Measurements from ENCODE around the gene ADARB2. TPM values are rescaled to one million over a fixed set of nuclear protein-coding genes. Genes with fewer than 3 reads are reported as not detected.
"Not testable (repeated sequence)": the region's sequence is repeated elsewhere in the genome, so short reads cannot be mapped to it uniquely, and the experiment has no call there.

ADARB2 gene
- total and polyA plus RNA-seq, 4 donors = 0.22 to 1.3 (median 0.55) TPM

GRCh38 chr10:1625079-1625478 lies 112.2 kb downstream of the ADARB2 start:
- H3K27me3 ChIP-seq (ENCODE audit: control insufficient read depth in 3 of 3, insufficient read depth in 3 of 3, low read length in 2 of 3) = no peaks in the 10 kb centered on the region
- WGBS, 2 donors = 86 to 90% methylated on average over 9 of the region's 9 CpGs
- ATAC-seq (ENCODE audit: insufficient read depth, low FRiP score) = no peak

GRCh38 chr10:1624240-1624639 lies 113.1 kb downstream of the ADARB2 start:
- Histone ChIP-seq H3K9me3 (ENCODE audit: control insufficient read depth in 4 of 4, insufficient read depth in 3 of 4, low read length in 3 of 4) (peaks cover 0 to 4% (median 0%) of the 10 kb centered on the region in 4 donors), H3K4me3 (no peak overlapping the region), H3K9ac (ENCODE audit: insufficient read depth in 1 of 2, low read length in 2 of 2) (no peak overlapping the region), H3K27me3 (ENCODE audit: control insufficient read depth in 3 of 3, insufficient read depth in 3 of 3, low read length in 2 of 3) (no peaks in the 10 kb centered on the region), H3K27ac (ENCODE audit: low read depth in 1 of 2, low read length in 1 of 2) (no peak overlapping the region), H3K36me3 (ENCODE audit: control insufficient read depth in 4 of 4, insufficient read depth in 4 of 4, low read length in 4 of 4) (no peaks in the 10 kb centered on the region), H3K4me1 (ENCODE audit: control insufficient read depth in 5 of 5, insufficient read depth in 5 of 5, low read length in 5 of 5) (no peaks in the 10 kb centered on the region)
- 72 to 80% methylated on average over 12 of the region's 12 CpGs for WGBS, 2 donors
- ATAC-seq (ENCODE audit: insufficient read depth, low FRiP score) = no peak
- TF ChIP-seq CTCF (IDR thresholded peaks at IDR 0.05; ENCODE audit: control extremely low read depth, extremely low read depth) = no peak
- no peak for DNase-seq

More at GRCh38 chr10:1625079-1625478, 112.2 kb downstream of the ADARB2 start:
- Histone ChIP-seq H3K36me3 (ENCODE audit: control insufficient read depth in 4 of 4, insufficient read depth in 4 of 4, low read length in 4 of 4) (no peaks in the 10 kb centered on the region), H3K4me3 (no peak overlapping the region), H3K9me3 (ENCODE audit: control insufficient read depth in 4 of 4, insufficient read depth in 3 of 4, low read length in 3 of 4) (peaks cover 0 to 4% (median 0%) of the 10 kb centered on the region in 4 donors), H3K27ac (ENCODE audit: low read depth in 1 of 2, low read length in 1 of 2) (no peak overlapping the region), H3K9ac (ENCODE audit: insufficient read depth in 1 of 2, low read length in 2 of 2) (no peak overlapping the region), H3K4me1 (ENCODE audit: control insufficient read depth in 5 of 5, insufficient read depth in 5 of 5, low read length in 5 of 5) (no peaks in the 10 kb centered on the region)
- DNase-seq = no peak
- TF ChIP-seq CTCF (IDR thresholded peaks at IDR 0.05; ENCODE audit: control extremely low read depth, extremely low read depth) = no peak

GRCh38 chr10:1620803-1621202 lies 116.5 kb downstream of the ADARB2 start:
- TF ChIP-seq CTCF (IDR thresholded peaks at IDR 0.05; ENCODE audit: control extremely low read depth, extremely low read depth) = no peak
- Histone ChIP-seq H3K9ac (ENCODE audit: insufficient read depth in 1 of 2, low read length in 2 of 2) (no peak overlapping the region), H3K36me3 (ENCODE audit: control insufficient read depth in 4 of 4, insufficient read depth in 4 of 4, low read length in 4 of 4) (no peaks in the 10 kb centered on the region), H3K4me3 (no peak overlapping the region), H3K9me3 (ENCODE audit: control insufficient read depth in 4 of 4, insufficient read depth in 3 of 4, low read length in 3 of 4) (peaks cover 0 to 5% (median 2%) of the 10 kb centered on the region in 4 donors), H3K4me1 (ENCODE audit: control insufficient read depth in 5 of 5, insufficient read depth in 5 of 5, low read length in 5 of 5) (no peaks in the 10 kb centered on the region), H3K27ac (ENCODE audit: low read depth in 1 of 2, low read length in 1 of 2) (no peak overlapping the region), H3K27me3 (ENCODE audit: control insufficient read depth in 3 of 3, insufficient read depth in 3 of 3, low read length in 2 of 3) (peaks cover 0 to 4% (median 0%) of the 10 kb centered on the region in 3 donors)
- ATAC-seq (ENCODE audit: insufficient read depth, low FRiP score) (no peak), DNase-seq (no peak)

- not testable (repeated sequence) for H3K27ac ChIP-seq (ENCODE audit: low read depth in 1 of 2, low read length in 1 of 2); H3K4me1 ChIP-seq (ENCODE audit: control insufficient read depth in 5 of 5, insufficient read depth in 5 of 5, low read length in 5 of 5); H3K9me3 ChIP-seq (ENCODE audit: control insufficient read depth in 4 of 4, insufficient read depth in 3 of 4, low read length in 3 of 4); H3K4me3 ChIP-seq; H3K36me3 ChIP-seq (ENCODE audit: control insufficient read depth in 4 of 4, insufficient read depth in 4 of 4, low read length in 4 of 4); H3K9ac ChIP-seq (ENCODE audit: insufficient read depth in 1 of 2, low read length in 2 of 2); ATAC-seq (ENCODE audit: insufficient read depth, low FRiP score); DNase-seq
- 27 to 39% methylated on average over 13 of the region's 13 CpGs for WGBS, 2 donors
- H3K27me3 ChIP-seq (ENCODE audit: control insufficient read depth in 3 of 3, insufficient read depth in 3 of 3, low read length in 2 of 3) = peaks cover 0 to 17% (median 2%) of the 10 kb centered on the region in 3 donors
These were observed 119.7 kb downstream of the ADARB2 start for GRCh38 chr10:1617376-1618317.

- not testable (repeated sequence) for H3K27ac ChIP-seq (ENCODE audit: low read depth in 1 of 2, low read length in 1 of 2); H3K4me1 ChIP-seq (ENCODE audit: control insufficient read depth in 5 of 5, insufficient read depth in 5 of 5, low read length in 5 of 5); ATAC-seq (ENCODE audit: insufficient read depth, low FRiP score); H3K9me3 ChIP-seq (ENCODE audit: control insufficient read depth in 4 of 4, insufficient read depth in 3 of 4, low read length in 3 of 4); H3K9ac ChIP-seq (ENCODE audit: insufficient read depth in 1 of 2, low read length in 2 of 2); H3K4me3 ChIP-seq; H3K36me3 ChIP-seq (ENCODE audit: control insufficient read depth in 4 of 4, insufficient read depth in 4 of 4, low read length in 4 of 4)
- DNase-seq = peak in 1 of 3 donors; percentile 25
- H3K27me3 ChIP-seq (ENCODE audit: control insufficient read depth in 3 of 3, insufficient read depth in 3 of 3, low read length in 2 of 3) = peaks cover 0 to 22% (median 2%) of the 10 kb centered on the region in 3 donors
- 43 to 52% methylated on average over 9 of the region's 9 CpGs for WGBS, 2 donors
These were observed 120.6 kb downstream of the ADARB2 start for GRCh38 chr10:1616701-1617100.
